WTC11 (cell line): Measurements from ENCODE around the gene DPY19L3. TPM values are rescaled to one million over a fixed set of nuclear protein-coding genes. Genes with fewer than 3 reads are reported as not detected.

Source experiments
- ATAC-seq: fragments of 200-7000 bp; cut with Tn5 transposase; 2 replicates; pipeline ENCODE4 v1.10.0; 2021; ENCODE audit warnings: mild to moderate bottlenecking, moderate library complexity
- Bru-seq: library from RNA; stranded (reverse); fragments of 400-500 nt; gene quantifications from one replicate; lab custom pipeline; 2021; lab: Mats Ljungman, UMichigan
- CTCF ChIA-PET: fragments of 300-600 bp; sonication (Branson Sonifier 250); formaldehyde crosslinking; loops from one replicate; lab custom pipeline; 2021; ENCODE audit warnings: antibody characterized with exemption; lab: Charles Lee
- POLR2A ChIA-PET: fragments of 350-600 bp; sonication (Branson Sonifier 250); formaldehyde crosslinking; loops from one replicate; lab custom pipeline; 2021; ENCODE audit warnings: antibody characterized with exemption; lab: Charles Lee
- DNase-seq: peaks from one replicate; pipeline ENCODE4 v3.0.0; 2021; ENCODE audit warnings: low spot score
- H3K27ac Mint-ChIP-seq: 2 replicates; pipeline ENCODE4 v1.8.0; 2021; ENCODE audit warnings: mixed read lengths
- H3K27me3 Mint-ChIP-seq: 2 replicates; pipeline ENCODE4 v1.8.0; 2021; ENCODE audit warnings: low read depth, mild to moderate bottlenecking, moderate library complexity, mixed read lengths
- H3K36me3 Mint-ChIP-seq: 2 replicates; pipeline ENCODE4 v1.8.0; 2021; ENCODE audit warnings: mixed read lengths
- H3K4me1 Mint-ChIP-seq: 2 replicates; pipeline ENCODE4 v1.8.0; 2022; ENCODE audit warnings: mixed read lengths
- H3K4me3 Mint-ChIP-seq: 2 replicates; pipeline ENCODE4 v1.8.0; 2021; ENCODE audit warnings: mild to moderate bottlenecking, moderate library complexity, mixed read lengths
- H3K9me3 Mint-ChIP-seq: 2 replicates; pipeline ENCODE4 v1.8.0; 2021; ENCODE audit warnings: mixed read lengths
- ESRRA ChIP-seq: sonication (generic); formaldehyde crosslinking; IDR thresholded peaks from 2 replicates; pipeline ENCODE4 v1.8.1; 2022; ENCODE audit warnings: mild to moderate bottlenecking, missing genetic modification reagents, borderline replicate concordance
- ETV6 ChIP-seq: sonication (generic); formaldehyde crosslinking; IDR thresholded peaks from 2 replicates; pipeline ENCODE4 v1.8.1; 2022; ENCODE audit warnings: mild to moderate bottlenecking, missing genetic modification reagents
- FOXJ3 ChIP-seq: sonication (generic); formaldehyde crosslinking; IDR thresholded peaks from 2 replicates; pipeline ENCODE4 v1.9.0; 2021; ENCODE audit warnings: missing genetic modification reagents, mild to moderate bottlenecking, borderline replicate concordance
- FOXP1 ChIP-seq: sonication (generic); formaldehyde crosslinking; IDR thresholded peaks from 2 replicates; pipeline ENCODE4 v1.8.0; 2022; ENCODE audit warnings: missing genetic modification reagents, mild to moderate bottlenecking, moderate library complexity, borderline replicate concordance
- GRHL2 ChIP-seq: fragments of 250-450 bp; sonication (Bioruptor Pico); IDR thresholded peaks from 2 replicates; pipeline ENCODE4 v1.8.0; 2022; ENCODE audit warnings: mild to moderate bottlenecking, moderate library complexity; ENCODE audit not compliant: insufficient replicate concordance, severe bottlenecking
- MYBL2 ChIP-seq: sonication (generic); formaldehyde crosslinking; IDR thresholded peaks from 2 replicates; pipeline ENCODE4 v1.8.1; 2023; ENCODE audit warnings: mild to moderate bottlenecking, moderate library complexity, missing genetic modification reagents
- OVOL2 ChIP-seq: fragments of 250-450 bp; sonication (Bioruptor Pico); IDR thresholded peaks from 2 replicates; pipeline ENCODE4 v1.9.0; 2021; ENCODE audit warnings: mild to moderate bottlenecking, borderline replicate concordance
- SMAD3 ChIP-seq: sonication (generic); formaldehyde crosslinking; IDR thresholded peaks from 2 replicates; pipeline ENCODE4 v1.8.0; 2022; ENCODE audit warnings: missing genetic modification reagents, mild to moderate bottlenecking, borderline replicate concordance
- TEAD1 ChIP-seq: sonication (generic); formaldehyde crosslinking; IDR thresholded peaks from 2 replicates; pipeline ENCODE4 v1.8.0; 2022; ENCODE audit warnings: mild to moderate bottlenecking, missing genetic modification reagents
- ZNF138 ChIP-seq: sonication (generic); formaldehyde crosslinking; conservative IDR thresholded peaks from 2 replicates; pipeline ENCODE4 v1.8.1; 2022; ENCODE audit warnings: mild to moderate bottlenecking, moderate library complexity, missing genetic modification reagents
- ZNF423 ChIP-seq: fragments of 250-450 bp; sonication (Bioruptor Pico); IDR thresholded peaks from 2 replicates; pipeline ENCODE4 v2.1.2; 2022; ENCODE audit warnings: mild to moderate bottlenecking, moderate library complexity
- long read RNA-seq, 3 experiments: library from RNA in 1 of 3; library from capped mRNA in 1 of 3; library from polyadenylated mRNA in 1 of 3; unstranded in 2 of 3; stranded (forward) in 1 of 3; transcript quantifications; one replicate each; pipeline ENCODE4 v2.0.0, GENCODE V29; 2021
- total RNA-seq: library from RNA; stranded (reverse); gene quantifications from 3 replicates; pipeline ENCODE4 v1.2.3, GENCODE V29; 2021
- TF ChIP-seq, protein P1 (sequence below): sonication (generic); formaldehyde crosslinking; conservative IDR thresholded peaks from 2 replicates; pipeline ENCODE4 v1.8.1; 2023; ENCODE audit warnings: mild to moderate bottlenecking, low read depth, missing genetic modification reagents, moderate library complexity
- TF ChIP-seq, protein P2 (sequence below): sonication (generic); formaldehyde crosslinking; IDR thresholded peaks from 2 replicates; pipeline ENCODE4 v1.8.1; 2023; ENCODE audit warnings: mild to moderate bottlenecking, missing genetic modification reagents
- TF ChIP-seq, protein P3 (sequence below): sonication (generic); formaldehyde crosslinking; conservative IDR thresholded peaks from 2 replicates; pipeline ENCODE4 v1.8.1; 2022; ENCODE audit warnings: mild to moderate bottlenecking, missing genetic modification reagents
- TF ChIP-seq, protein P4 (sequence below): sonication (generic); formaldehyde crosslinking; IDR thresholded peaks from 2 replicates; pipeline ENCODE4 v1.8.1; 2022; ENCODE audit warnings: low read depth, missing genetic modification reagents, borderline replicate concordance
- TF ChIP-seq, protein P5 (sequence below): sonication (generic); formaldehyde crosslinking; IDR thresholded peaks from 2 replicates; pipeline ENCODE4 v1.8.1; 2022; ENCODE audit warnings: missing genetic modification reagents, borderline replicate concordance
- TF ChIP-seq, protein P6 (sequence below): sonication (generic); formaldehyde crosslinking; IDR thresholded peaks from 2 replicates; pipeline ENCODE4 v1.8.1; 2023; ENCODE audit warnings: mild to moderate bottlenecking, missing genetic modification reagents, borderline replicate concordance

Gene DPY19L3, protein sequence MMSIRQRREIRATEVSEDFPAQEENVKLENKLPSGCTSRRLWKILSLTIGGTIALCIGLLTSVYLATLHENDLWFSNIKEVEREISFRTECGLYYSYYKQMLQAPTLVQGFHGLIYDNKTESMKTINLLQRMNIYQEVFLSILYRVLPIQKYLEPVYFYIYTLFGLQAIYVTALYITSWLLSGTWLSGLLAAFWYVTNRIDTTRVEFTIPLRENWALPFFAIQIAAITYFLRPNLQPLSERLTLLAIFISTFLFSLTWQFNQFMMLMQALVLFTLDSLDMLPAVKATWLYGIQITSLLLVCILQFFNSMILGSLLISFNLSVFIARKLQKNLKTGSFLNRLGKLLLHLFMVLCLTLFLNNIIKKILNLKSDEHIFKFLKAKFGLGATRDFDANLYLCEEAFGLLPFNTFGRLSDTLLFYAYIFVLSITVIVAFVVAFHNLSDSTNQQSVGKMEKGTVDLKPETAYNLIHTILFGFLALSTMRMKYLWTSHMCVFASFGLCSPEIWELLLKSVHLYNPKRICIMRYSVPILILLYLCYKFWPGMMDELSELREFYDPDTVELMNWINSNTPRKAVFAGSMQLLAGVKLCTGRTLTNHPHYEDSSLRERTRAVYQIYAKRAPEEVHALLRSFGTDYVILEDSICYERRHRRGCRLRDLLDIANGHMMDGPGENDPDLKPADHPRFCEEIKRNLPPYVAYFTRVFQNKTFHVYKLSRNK
- total RNA-seq (63.0 to 74.3 TPM (median 73.2 TPM) in 3 replicates), Bru-seq, nascent RNA (percentile 87 among the genes with signal in this experiment)
- long read RNA-seq, experiment 1, full-length matches to known transcripts = 50 of 126 reads
- long read RNA-seq, experiment 1, partial matches to known transcripts = 23 of 126 reads
- long read RNA-seq, experiment 1, other reads (novel, unspliced or antisense) = 53 of 126 reads
- long read RNA-seq, experiment 2, full-length matches to known transcripts = 7 of 62 reads
- long read RNA-seq, experiment 2, partial matches to known transcripts = 7 of 62 reads
- long read RNA-seq, experiment 2, other reads (novel, unspliced or antisense) = 48 of 62 reads
- long read RNA-seq, experiment 3, full-length matches to known transcripts = 1 of 1 reads
- long read RNA-seq, experiment 3, partial matches to known transcripts = 0 of 1 reads
- long read RNA-seq, experiment 3, other reads (novel, unspliced or antisense) = 0 of 1 reads

DNA sequence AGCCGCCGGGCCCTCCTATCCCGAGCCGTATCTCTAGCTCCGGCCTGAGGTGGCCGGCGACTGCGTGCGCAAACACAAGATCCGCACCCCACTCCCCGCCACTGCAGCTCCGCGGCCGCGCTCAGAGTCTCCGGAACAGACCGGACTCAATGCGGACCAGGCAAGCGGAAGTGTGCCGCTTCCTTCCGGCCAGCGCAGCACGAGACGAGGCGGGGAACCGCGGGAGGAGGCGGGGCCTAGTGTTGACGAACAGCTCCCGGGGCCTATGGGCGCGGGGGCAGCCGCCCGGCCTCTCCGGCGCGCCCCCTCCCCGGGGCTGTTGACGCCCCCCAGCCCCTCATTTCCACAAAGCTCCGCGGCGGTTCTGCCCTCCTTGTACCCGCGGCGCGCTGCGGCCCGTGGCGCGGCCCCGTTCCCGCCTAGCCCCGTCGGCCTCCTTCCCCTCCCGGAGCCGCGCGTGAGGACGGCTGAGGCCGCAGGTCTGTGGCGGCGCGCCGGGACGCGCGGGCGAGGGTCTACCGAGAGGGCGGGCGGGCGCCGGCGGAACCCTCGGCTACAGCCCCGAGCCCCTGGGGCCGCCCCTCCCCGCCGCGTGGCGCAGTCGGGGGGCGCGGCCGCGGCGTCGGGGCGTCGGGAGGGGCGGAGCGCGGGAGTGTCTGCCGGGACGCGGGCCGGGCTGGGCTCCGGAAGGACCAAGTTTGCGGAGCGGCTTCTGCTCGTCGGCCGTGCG lies at the start of gene DPY19L3:
Gene DPY19L3 (plus strand): TSS at position 340 of the 730 bp plus-strand sequence. CDS start 2,484 bp downstream, outside the sequence.
- peak; percentile 91 for ATAC-seq
- Mint-ChIP-seq H3K4me1 (peaks cover 35% of the 10 kb centered on the region), H3K27ac (peak within 1 kb of the TSS; percentile 88), H3K9me3 (no peaks in the 10 kb centered on the region), H3K27me3 (no peaks in the 10 kb centered on the region), H3K36me3 (peaks cover 32% of the 10 kb centered on the region), H3K4me3 (peak within 1 kb of the TSS; percentile 83)
- ChIA-PET POLR2A (interaction anchor here (0.6 to 1.3 kb wide), 9 partner anchors 10 to 271 kb away, joined by 3 to 7 read pairs (median 4); partner anchors contain the start of gene PDCD5), CTCF (interaction anchor here (1.0 to 1.5 kb wide), 2 partner anchors 10 to 86 kb away, joined by 3 to 6 read pairs; no protein-coding TSS in a partner anchor)
- peak; percentile 96 for DNase-seq
- TF ChIP-seq, protein P1, sequence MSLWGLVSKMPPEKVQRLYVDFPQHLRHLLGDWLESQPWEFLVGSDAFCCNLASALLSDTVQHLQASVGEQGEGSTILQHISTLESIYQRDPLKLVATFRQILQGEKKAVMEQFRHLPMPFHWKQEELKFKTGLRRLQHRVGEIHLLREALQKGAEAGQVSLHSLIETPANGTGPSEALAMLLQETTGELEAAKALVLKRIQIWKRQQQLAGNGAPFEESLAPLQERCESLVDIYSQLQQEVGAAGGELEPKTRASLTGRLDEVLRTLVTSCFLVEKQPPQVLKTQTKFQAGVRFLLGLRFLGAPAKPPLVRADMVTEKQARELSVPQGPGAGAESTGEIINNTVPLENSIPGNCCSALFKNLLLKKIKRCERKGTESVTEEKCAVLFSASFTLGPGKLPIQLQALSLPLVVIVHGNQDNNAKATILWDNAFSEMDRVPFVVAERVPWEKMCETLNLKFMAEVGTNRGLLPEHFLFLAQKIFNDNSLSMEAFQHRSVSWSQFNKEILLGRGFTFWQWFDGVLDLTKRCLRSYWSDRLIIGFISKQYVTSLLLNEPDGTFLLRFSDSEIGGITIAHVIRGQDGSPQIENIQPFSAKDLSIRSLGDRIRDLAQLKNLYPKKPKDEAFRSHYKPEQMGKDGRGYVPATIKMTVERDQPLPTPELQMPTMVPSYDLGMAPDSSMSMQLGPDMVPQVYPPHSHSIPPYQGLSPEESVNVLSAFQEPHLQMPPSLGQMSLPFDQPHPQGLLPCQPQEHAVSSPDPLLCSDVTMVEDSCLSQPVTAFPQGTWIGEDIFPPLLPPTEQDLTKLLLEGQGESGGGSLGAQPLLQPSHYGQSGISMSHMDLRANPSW (CRISPR knock-in tag) = no peak
- TF ChIP-seq, protein P2, sequence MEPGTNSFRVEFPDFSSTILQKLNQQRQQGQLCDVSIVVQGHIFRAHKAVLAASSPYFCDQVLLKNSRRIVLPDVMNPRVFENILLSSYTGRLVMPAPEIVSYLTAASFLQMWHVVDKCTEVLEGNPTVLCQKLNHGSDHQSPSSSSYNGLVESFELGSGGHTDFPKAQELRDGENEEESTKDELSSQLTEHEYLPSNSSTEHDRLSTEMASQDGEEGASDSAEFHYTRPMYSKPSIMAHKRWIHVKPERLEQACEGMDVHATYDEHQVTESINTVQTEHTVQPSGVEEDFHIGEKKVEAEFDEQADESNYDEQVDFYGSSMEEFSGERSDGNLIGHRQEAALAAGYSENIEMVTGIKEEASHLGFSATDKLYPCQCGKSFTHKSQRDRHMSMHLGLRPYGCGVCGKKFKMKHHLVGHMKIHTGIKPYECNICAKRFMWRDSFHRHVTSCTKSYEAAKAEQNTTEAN = no peak
- TF ChIP-seq FOXJ3 (CRISPR knock-in tag) = no peak
- TF ChIP-seq, protein P3, sequence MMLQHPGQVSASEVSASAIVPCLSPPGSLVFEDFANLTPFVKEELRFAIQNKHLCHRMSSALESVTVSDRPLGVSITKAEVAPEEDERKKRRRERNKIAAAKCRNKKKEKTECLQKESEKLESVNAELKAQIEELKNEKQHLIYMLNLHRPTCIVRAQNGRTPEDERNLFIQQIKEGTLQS (CRISPR knock-in tag) = no peak
- TF ChIP-seq MYBL2 (CRISPR knock-in tag) = peak; percentile 53; the same call in 1 of the 2 replicates
- TF ChIP-seq, protein P4, sequence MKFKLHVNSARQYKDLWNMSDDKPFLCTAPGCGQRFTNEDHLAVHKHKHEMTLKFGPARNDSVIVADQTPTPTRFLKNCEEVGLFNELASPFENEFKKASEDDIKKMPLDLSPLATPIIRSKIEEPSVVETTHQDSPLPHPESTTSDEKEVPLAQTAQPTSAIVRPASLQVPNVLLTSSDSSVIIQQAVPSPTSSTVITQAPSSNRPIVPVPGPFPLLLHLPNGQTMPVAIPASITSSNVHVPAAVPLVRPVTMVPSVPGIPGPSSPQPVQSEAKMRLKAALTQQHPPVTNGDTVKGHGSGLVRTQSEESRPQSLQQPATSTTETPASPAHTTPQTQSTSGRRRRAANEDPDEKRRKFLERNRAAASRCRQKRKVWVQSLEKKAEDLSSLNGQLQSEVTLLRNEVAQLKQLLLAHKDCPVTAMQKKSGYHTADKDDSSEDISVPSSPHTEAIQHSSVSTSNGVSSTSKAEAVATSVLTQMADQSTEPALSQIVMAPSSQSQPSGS (CRISPR knock-in tag) = no peak
- no peak for TF ChIP-seq ZNF138 (CRISPR knock-in tag)
- TF ChIP-seq, protein P5, sequence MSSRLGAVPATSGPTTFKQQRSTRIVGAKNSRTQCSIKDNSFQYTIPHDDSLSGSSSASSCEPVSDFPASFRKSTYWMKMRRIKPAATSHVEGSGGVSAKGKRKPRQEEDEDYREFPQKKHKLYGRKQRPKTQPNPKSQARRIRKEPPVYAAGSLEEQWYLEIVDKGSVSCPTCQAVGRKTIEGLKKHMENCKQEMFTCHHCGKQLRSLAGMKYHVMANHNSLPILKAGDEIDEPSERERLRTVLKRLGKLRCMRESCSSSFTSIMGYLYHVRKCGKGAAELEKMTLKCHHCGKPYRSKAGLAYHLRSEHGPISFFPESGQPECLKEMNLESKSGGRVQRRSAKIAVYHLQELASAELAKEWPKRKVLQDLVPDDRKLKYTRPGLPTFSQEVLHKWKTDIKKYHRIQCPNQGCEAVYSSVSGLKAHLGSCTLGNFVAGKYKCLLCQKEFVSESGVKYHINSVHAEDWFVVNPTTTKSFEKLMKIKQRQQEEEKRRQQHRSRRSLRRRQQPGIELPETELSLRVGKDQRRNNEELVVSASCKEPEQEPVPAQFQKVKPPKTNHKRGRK (CRISPR knock-in tag) = no peak
- TF ChIP-seq ESRRA = peak; percentile 62; the same call in 1 of the 2 replicates
- TF ChIP-seq GRHL2 (CRISPR knock-in tag) = no peak
- peak; percentile 73; the same call in 1 of the 2 replicates for TF ChIP-seq ZNF423 (CRISPR knock-in tag)
- no peak for TF ChIP-seq OVOL2 (CRISPR knock-in tag)
- no peak; the same call in 1 of the 2 replicates for TF ChIP-seq TEAD1 (CRISPR knock-in tag)
- TF ChIP-seq SMAD3 = peak; percentile 68; the same call in 1 of the 2 replicates
- TF ChIP-seq FOXP1 (CRISPR knock-in tag) = peak; percentile 36; the same call in 1 of the 2 replicates
- TF ChIP-seq, protein P6, sequence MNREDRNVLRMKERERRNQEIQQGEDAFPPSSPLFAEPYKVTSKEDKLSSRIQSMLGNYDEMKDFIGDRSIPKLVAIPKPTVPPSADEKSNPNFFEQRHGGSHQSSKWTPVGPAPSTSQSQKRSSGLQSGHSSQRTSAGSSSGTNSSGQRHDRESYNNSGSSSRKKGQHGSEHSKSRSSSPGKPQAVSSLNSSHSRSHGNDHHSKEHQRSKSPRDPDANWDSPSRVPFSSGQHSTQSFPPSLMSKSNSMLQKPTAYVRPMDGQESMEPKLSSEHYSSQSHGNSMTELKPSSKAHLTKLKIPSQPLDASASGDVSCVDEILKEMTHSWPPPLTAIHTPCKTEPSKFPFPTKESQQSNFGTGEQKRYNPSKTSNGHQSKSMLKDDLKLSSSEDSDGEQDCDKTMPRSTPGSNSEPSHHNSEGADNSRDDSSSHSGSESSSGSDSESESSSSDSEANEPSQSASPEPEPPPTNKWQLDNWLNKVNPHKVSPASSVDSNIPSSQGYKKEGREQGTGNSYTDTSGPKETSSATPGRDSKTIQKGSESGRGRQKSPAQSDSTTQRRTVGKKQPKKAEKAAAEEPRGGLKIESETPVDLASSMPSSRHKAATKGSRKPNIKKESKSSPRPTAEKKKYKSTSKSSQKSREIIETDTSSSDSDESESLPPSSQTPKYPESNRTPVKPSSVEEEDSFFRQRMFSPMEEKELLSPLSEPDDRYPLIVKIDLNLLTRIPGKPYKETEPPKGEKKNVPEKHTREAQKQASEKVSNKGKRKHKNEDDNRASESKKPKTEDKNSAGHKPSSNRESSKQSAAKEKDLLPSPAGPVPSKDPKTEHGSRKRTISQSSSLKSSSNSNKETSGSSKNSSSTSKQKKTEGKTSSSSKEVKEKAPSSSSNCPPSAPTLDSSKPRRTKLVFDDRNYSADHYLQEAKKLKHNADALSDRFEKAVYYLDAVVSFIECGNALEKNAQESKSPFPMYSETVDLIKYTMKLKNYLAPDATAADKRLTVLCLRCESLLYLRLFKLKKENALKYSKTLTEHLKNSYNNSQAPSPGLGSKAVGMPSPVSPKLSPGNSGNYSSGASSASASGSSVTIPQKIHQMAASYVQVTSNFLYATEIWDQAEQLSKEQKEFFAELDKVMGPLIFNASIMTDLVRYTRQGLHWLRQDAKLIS (CRISPR knock-in tag) = no peak
- TF ChIP-seq ETV6 (CRISPR knock-in tag) = peak; percentile 53; the same call in 1 of the 2 replicates
